A673 (cell line): ENCODE results near the gene CENPU.

Experiments
- CTCF ChIP-seq: fragments of 300-800, 200-600 bp; sonication (generic); conservative IDR thresholded peaks from 2 replicates; pipeline ENCODE4 v1.5.1; 2017; ENCODE audit warnings: low read depth, mild to moderate bottlenecking, antibody characterized with exemption, low read length, moderate library complexity, mixed read lengths
- EZH2 ChIP-seq: fragments of 200-600 bp; sonication (generic); IDR thresholded peaks from 2 replicates; pipeline ENCODE4 v1.6.1; 2017; ENCODE audit warnings: borderline replicate concordance, low read depth, mild to moderate bottlenecking, mixed read lengths, antibody characterized with exemption, low read length; ENCODE audit not compliant: poor library complexity, severe bottlenecking

GRCh38 chr4:184662236-184662635 is 71.7 kb downstream of the CENPU start:
- TF ChIP-seq EZH2 (no peak), CTCF (no peak)
